Measurements from ENCODE around the gene ECHDC1. TPM values are rescaled to one million over a fixed set of nuclear protein-coding genes. Genes with fewer than 3 reads are reported as not detected.

Gene ECHDC1
- total and polyA plus RNA-seq, 2 donors from 2014 or later, result 44.4 to 76.7 TPM

GRCh38 chr6:127255286-127255685 lies 88.1 kb downstream of the ECHDC1 start:
- TF ChIP-seq CTCF (IDR thresholded peaks at IDR 0.05; ENCODE audit: borderline replicate concordance, extremely low read depth, insufficient read depth), result no peak
- DNase-seq (peak in 1 of 5 donors; percentile 41), FAIRE-seq (no peak)
- no peak overlapping the region for H3K27ac ChIP-seq (ENCODE audit: low read depth in 2 of 2, low read length in 2 of 2)
- no peaks in the 10 kb centered on the region for H3K36me3 ChIP-seq (ENCODE audit: control insufficient read depth in 2 of 3, insufficient read depth in 3 of 3, low read length in 3 of 3)
- no peak overlapping the region for H3K4me3 ChIP-seq (ENCODE audit: low read length in 3 of 3)
- H3K9me3 ChIP-seq (ENCODE audit: control insufficient read depth in 2 of 3, insufficient read depth in 1 of 3, low read length in 3 of 3), result no peaks in the 10 kb centered on the region
- no peaks in the 10 kb centered on the region for H3K27me3 ChIP-seq (ENCODE audit: control insufficient read depth, insufficient read depth, low read length)
- no peaks in the 10 kb centered on the region for H3K4me1 ChIP-seq (ENCODE audit: control insufficient read depth in 2 of 3, insufficient read depth in 2 of 3, low read depth in 1 of 3, low read length in 3 of 3)
- intact Hi-C loops (cut with DNase I), result no loop called here
- H3K9ac ChIP-seq (ENCODE audit: low read length in 3 of 3), result no peak overlapping the region

- DNase-seq, result no peak
- TF ChIP-seq CTCF (IDR thresholded peaks at IDR 0.05; ENCODE audit: borderline replicate concordance, extremely low read depth, insufficient read depth), result no peak
- Histone ChIP-seq H3K27me3 (ENCODE audit: control insufficient read depth, insufficient read depth, low read length) (no peaks in the 10 kb centered on the region), H3K27ac (ENCODE audit: low read depth in 2 of 2, low read length in 2 of 2) (no peak overlapping the region), H3K4me1 (ENCODE audit: control insufficient read depth in 2 of 3, insufficient read depth in 2 of 3, low read depth in 1 of 3, low read length in 3 of 3) (no peaks in the 10 kb centered on the region), H3K36me3 (ENCODE audit: control insufficient read depth in 2 of 3, insufficient read depth in 3 of 3, low read length in 3 of 3) (no peaks in the 10 kb centered on the region), H3K4me3 (ENCODE audit: low read length in 3 of 3) (no peak overlapping the region), H3K9me3 (ENCODE audit: control insufficient read depth in 2 of 3, insufficient read depth in 1 of 3, low read length in 3 of 3) (no peaks in the 10 kb centered on the region), H3K9ac (ENCODE audit: low read length in 3 of 3) (no peak overlapping the region)
- FAIRE-seq, result no peak
- intact Hi-C loops (cut with DNase I), result no loop called here
Measured at GRCh38 chr6:127249621-127250020, 93.8 kb downstream of the ECHDC1 start.

- no peak for TF ChIP-seq CTCF (IDR thresholded peaks at IDR 0.05; ENCODE audit: borderline replicate concordance, extremely low read depth, insufficient read depth)
- no peak for FAIRE-seq
Measured at GRCh38 chr6:127247114-127248096, 96.0 kb downstream of the ECHDC1 start.

More at GRCh38 chr6:127247114-127248096, 96.0 kb downstream of the ECHDC1 start:
- H3K9me3 ChIP-seq (ENCODE audit: control insufficient read depth in 2 of 3, insufficient read depth in 1 of 3, low read length in 3 of 3), result no peaks in the 10 kb centered on the region
- DNase-seq, result no peak
- H3K27me3 ChIP-seq (ENCODE audit: control insufficient read depth, insufficient read depth, low read length), result no peaks in the 10 kb centered on the region
- H3K4me3 ChIP-seq (ENCODE audit: low read length in 3 of 3), result no peak overlapping the region
- intact Hi-C loops (cut with DNase I), result no loop called here
- no peak overlapping the region for H3K9ac ChIP-seq (ENCODE audit: low read length in 3 of 3)
- H3K36me3 ChIP-seq (ENCODE audit: control insufficient read depth in 2 of 3, insufficient read depth in 3 of 3, low read length in 3 of 3), result no peaks in the 10 kb centered on the region
- H3K27ac ChIP-seq (ENCODE audit: low read depth in 2 of 2, low read length in 2 of 2), result no peak overlapping the region
- H3K4me1 ChIP-seq (ENCODE audit: control insufficient read depth in 2 of 3, insufficient read depth in 2 of 3, low read depth in 1 of 3, low read length in 3 of 3), result no peaks in the 10 kb centered on the region
